HG03159 (cell line): ENCODE data around the gene FASTKD1.
"Not testable (repeated sequence)": the region's sequence is repeated elsewhere in the genome, so short reads cannot be mapped to it uniquely, and the experiment has no call there.

Source experiments
- ATAC-seq: cut with Tn5 transposase; IDR thresholded peaks from one replicate; pipeline ENCODE4 v1.9.1; 2021; ENCODE audit warnings: mild to moderate bottlenecking, moderate library complexity; ENCODE audit not compliant: unreplicated experiment

Gene FASTKD1

GRCh38 chr2:169571571-169571970 lies 2.1 kb downstream of the FASTKD1 start:
- no peak for ATAC-seq

DNA sequence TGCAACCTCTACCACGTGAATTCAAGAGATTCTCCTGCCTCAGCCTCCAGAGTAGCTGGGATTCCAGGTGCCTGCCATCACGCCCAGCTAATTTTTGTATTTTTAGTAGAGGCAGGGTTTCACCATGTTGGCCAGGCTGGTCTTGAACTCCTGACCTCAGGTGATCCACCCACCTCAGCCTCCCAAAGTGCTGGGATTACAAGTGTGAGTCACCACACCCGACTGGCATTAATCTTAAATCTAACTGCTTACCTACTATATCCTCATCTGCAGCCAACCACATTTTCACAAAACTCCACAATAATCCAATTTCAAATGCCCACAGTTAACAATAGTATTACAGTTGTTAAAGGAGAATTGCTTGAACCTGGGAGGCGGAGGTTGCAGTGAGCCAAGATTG lies 2.9 kb downstream of the FASTKD1 start:
- not testable (repeated sequence) for ATAC-seq

GRCh38 chr2:169569948-169570347 lies 3.7 kb downstream of the FASTKD1 start:
- no peak for ATAC-seq

DNA sequence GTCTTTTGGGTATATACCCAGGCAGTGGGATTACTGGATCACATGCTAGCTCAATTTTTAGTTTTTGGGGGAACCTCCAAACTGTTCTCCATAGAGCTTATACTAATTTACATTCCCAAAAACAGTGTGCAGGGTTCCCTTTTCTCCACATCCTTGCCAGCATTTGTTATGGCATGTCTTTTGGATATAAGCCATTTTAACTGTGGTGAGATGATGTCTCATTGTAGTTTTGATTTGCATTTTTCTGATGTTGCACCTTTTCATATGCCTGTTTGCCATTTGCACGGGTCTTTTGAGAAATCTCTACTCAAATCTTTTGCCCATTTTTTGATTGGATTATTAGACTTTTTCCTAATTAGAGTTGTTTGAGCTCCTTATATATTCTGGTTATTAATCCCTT lies 8.0 kb downstream of the FASTKD1 start:
- no peak for ATAC-seq

GRCh38 chr2:169562519-169562918 lies 11.1 kb downstream of the FASTKD1 start:
- no peak for ATAC-seq

DNA sequence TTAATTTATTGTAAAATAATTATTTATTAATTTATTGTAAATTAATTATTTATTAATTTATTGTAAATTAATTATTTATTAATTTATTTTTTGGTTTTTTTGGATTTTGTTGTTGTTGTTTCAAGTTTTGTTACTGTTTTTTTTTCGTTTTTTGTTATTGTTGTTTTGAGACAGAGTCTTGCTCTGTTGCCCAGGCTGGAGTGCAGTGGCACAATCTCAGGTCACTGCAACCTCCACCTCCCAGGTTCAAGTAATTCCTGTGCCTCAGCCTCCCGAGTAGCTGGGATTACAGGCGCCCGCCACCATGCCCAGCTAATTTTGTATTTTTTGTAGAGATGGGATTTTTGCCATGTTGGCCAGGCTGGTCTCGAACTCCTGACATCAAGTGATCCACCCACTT lies 11.6 kb downstream of the FASTKD1 start:
- not testable (repeated sequence) for ATAC-seq

GRCh38 chr2:169561364-169561763 lies 12.3 kb downstream of the FASTKD1 start:
- ATAC-seq, result no peak

- no peak for ATAC-seq
Observed at GRCh38 chr2:169546756-169547155, 26.9 kb downstream of the FASTKD1 start.

DNA sequence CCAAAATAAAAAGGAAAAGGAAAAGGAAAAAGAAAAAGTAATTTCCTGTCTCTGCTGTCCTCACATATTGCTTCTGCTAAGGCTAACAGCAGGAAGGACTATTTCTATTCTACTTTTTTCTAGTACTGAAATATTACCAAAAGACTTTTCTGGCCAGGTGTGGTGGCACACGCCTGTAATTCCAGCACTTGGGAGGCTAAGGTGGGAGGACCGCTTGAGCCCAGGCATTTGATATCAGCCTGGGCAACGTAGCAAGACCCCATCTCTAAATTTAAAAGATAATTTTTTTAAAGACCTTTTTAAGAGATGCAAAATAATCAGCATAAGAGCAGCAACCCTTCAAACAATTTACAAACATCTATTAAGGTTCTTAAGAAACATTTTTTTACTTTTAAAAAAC lies 31.2 kb downstream of the FASTKD1 start:
- no peak for ATAC-seq

- ATAC-seq, result no peak
Observed at GRCh38 chr2:169540146-169540545, 33.5 kb downstream of the FASTKD1 start.

GRCh38 chr2:169539460-169539859 lies 34.2 kb downstream of the FASTKD1 start:
- ATAC-seq, result not testable (repeated sequence)

DNA sequence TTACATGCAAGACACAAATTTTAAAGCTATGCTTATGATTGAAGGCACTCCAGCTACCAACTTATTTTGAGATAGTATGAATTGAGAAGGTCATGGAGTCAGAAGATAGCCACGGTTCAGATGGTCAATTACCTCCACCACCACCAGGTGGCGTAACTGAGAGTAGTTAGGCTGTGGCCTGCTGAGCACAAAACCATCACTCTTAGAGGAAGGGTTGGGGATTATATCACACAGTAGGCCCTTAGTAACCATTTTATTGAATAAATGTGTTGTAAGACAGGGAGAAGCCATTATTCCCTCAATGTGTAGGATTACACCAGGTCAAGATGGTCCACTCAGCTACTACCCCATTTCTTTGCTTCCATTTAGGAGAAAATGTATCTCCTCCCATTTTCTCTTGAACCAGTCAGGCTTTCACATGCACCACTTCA lies 45.4 kb downstream of the FASTKD1 start:
- peak; percentile 95 for ATAC-seq

- no peak for ATAC-seq
Observed at GRCh38 chr2:169526451-169526850, 47.2 kb downstream of the FASTKD1 start.

DNA sequence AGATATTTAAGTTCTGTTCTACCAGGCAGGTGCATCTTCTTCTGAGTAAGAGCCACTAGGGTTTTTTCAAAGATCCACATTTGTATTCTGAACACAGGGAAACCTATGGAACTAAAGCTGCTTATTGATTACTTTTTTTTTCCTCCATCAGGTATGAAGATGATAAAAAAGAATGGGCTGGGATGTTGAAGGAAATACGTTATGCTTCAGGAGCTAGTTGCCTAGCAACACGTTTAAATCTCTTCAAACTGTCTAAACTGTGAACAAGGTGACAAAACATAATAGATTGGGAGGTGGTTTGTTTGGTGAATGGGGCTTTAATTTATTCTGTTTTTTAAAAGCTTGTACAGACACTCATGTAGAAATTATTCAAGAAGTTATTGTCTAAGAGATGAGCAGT lies 48.2 kb downstream of the FASTKD1 start:
- no peak for ATAC-seq

DNA sequence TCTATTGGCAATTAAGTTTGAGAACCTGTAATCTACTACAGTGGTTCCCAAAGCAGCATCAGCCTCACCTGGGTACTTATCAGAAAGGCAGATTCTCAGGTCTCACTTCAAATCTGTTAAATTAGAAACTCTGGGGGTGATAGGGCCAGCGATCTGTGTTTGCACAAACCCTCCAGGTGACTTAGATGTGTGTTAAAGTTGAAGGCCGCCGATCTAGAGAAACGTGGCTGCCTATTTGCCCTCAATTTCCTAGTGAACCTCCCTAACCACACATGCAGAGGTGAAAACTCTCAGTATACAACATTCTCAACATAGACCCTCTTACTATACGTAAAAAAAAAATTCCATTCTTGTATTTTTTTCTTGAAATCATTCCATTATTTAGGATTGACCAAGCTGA lies 50.0 kb downstream of the FASTKD1 start:
- no peak for ATAC-seq

- no peak for ATAC-seq
Observed at GRCh38 chr2:169520896-169521295, 52.8 kb downstream of the FASTKD1 start.

DNA sequence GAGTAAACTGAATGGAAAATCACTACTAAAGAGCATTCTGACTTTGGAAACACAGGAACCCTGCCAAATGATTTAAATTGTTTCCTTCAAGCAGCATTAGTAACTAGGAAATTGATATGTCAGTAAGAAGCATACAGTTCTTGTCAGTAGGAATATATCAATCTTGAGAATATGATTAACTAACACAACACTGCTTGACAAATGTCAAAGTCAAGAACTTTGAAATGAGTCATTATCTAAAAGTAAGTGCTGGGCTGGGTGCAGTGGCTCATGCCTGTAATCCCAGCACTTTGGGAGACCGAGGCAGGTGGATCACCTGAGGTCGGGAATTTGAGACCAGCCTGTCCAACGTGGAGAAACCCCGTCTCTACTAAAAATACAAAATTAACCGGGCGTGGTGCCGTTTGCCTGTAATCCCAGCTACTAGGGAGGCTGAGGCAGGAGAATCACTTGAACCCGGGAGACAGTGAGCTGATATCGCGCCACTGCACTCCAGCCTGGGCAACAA lies 57.1 kb downstream of the FASTKD1 start:
- not testable (repeated sequence) for ATAC-seq

DNA sequence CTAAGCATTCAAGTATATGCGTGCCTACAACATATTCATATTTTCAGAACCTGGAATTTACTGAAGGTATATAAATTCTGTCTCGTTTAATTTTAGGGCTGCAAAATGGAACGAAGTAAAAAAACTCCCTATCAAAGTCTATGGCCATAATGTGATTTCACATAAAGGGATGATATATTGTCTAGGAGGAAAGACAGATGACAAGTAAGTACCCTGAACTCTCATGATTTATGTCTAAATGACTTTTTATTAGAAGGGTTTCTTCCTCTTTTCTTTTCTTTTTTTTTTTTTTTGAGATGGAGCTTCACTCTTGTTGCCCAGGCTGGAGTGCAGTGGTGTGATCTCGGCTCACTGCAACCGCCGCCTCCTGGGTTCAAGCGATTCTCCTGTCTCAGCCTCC lies 58.9 kb downstream of the FASTKD1 start:
- ATAC-seq, result not testable (repeated sequence)

DNA sequence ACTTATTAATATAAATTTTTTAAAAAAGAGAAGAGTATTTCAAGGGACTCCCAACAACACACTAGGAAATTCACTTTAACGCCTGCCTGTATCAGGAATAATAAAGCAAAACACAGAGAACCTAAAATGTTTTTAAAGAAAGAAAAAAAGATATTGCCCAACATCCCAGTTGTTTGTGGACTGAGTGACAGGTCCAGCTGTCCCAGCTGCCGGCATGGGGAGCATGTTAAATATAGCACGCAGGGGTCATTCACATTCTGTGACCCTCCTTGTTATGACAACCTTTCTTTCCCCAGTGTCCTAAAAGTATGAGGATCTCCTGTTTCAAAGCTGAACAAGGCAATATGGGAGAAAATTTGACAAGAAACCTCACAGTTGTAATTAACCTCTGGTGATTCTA lies 59.7 kb downstream of the FASTKD1 start:
- ATAC-seq, result no peak

- no peak for ATAC-seq
Observed at GRCh38 chr2:169513094-169513493, 60.6 kb downstream of the FASTKD1 start.

DNA sequence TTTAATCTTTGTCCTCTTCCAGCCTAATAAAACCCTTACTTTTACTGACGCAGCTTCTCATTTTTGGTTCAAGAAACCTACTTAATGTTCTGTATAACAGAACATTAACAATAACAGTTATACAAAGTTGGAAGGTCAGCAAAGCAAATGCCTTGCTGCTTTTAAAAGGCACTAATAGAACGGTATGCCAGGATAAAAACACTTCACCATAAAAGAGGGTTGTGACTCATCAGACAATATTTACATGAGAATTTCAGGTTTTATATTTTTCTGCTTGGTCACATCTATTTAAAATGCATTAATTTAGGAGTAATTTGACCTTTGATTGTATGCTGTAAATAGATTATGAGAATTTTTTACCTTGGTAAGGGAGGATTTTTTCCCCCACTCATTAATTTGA lies 61.1 kb downstream of the FASTKD1 start:
- ATAC-seq, result no peak

DNA sequence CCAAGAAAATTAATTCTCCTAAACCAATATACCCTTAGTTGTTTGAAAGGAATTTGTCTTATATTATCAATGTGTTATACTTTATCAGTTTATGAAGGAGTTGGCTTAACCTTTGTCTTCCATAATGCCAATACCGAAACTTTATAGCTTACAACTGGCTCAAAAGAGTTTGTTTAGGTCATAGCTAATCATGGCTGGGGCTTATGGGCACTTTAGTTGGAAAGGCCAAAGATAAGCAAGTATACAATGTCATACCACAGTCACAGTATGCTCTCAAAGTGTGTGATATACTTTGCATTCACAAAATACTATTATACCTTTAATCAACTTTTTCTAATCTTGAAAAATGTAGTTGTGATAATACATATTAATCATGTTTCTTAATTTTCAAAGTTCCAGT lies 61.8 kb downstream of the FASTKD1 start:
- no peak for ATAC-seq

- no peak for ATAC-seq
Observed at GRCh38 chr2:169510496-169510895, 63.2 kb downstream of the FASTKD1 start.

DNA sequence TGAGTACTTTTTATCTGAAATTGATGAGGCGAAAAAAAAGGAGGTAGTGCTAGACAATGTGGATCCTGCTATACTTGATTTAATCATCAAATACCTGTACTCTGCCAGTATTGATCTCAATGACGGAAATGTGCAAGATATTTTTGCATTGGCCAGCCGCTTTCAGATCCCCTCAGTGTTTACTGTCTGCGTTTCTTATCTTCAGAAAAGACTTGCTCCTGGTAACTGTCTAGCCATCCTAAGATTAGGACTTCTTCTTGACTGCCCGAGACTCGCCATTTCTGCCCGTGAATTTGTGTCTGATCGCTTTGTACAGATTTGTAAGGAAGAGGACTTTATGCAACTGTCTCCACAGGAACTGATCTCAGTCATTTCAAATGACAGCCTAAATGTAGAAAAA lies 63.7 kb downstream of the FASTKD1 start:
- ATAC-seq, result no peak
